ENCODE data around the gene ARL6IP5.

Gene ARL6IP5

GRCh38 chr3:69085833-69086722 lies 1.3 kb downstream of the ARL6IP5 start:
- peak; percentile 98 for DNase-seq (ENCODE audit: low read depth)

- no peak for DNase-seq (ENCODE audit: low read depth)
These were observed 2.5 kb downstream of the ARL6IP5 start for GRCh38 chr3:69087030-69087791.

- DNase-seq (ENCODE audit: low read depth) = peak; percentile 52
These were observed 3.3 kb downstream of the ARL6IP5 start for GRCh38 chr3:69088063-69088462.

- DNase-seq (ENCODE audit: low read depth) = peak; percentile 53
These were observed 5.3 kb downstream of the ARL6IP5 start for GRCh38 chr3:69090021-69090420.

- DNase-seq (ENCODE audit: low read depth) = no peak
These were observed 6.8 kb downstream of the ARL6IP5 start for GRCh38 chr3:69091389-69092029.

GRCh38 chr3:69092030-69092516 lies 7.3 kb downstream of the ARL6IP5 start:
- DNase-seq (ENCODE audit: low read depth) = no peak

- no peak for DNase-seq (ENCODE audit: low read depth)
These were observed 9.9 kb downstream of the ARL6IP5 start for GRCh38 chr3:69094467-69095205.

- no peak for DNase-seq (ENCODE audit: low read depth)
These were observed 10.9 kb downstream of the ARL6IP5 start for GRCh38 chr3:69095636-69096035.

- no peak for DNase-seq (ENCODE audit: low read depth)
These were observed 11.6 kb downstream of the ARL6IP5 start for GRCh38 chr3:69096299-69096698.

- DNase-seq (ENCODE audit: low read depth) = no peak
These were observed 12.8 kb downstream of the ARL6IP5 start for GRCh38 chr3:69097407-69098086.

- DNase-seq (ENCODE audit: low read depth) = no peak
These were observed 14.8 kb downstream of the ARL6IP5 start for GRCh38 chr3:69099576-69099975.

- DNase-seq (ENCODE audit: low read depth) = no peak
These were observed 17.6 kb downstream of the ARL6IP5 start for GRCh38 chr3:69102384-69102783.

GRCh38 chr3:69103123-69103522 lies 18.4 kb downstream of the ARL6IP5 start:
- DNase-seq (ENCODE audit: low read depth) = no peak

GRCh38 chr3:69104586-69104985 lies 19.8 kb downstream of the ARL6IP5 start:
- DNase-seq (ENCODE audit: low read depth) = no peak

- DNase-seq (ENCODE audit: low read depth) = no peak
These were observed 20.6 kb downstream of the ARL6IP5 start for GRCh38 chr3:69105320-69105719.

GRCh38 chr3:69107841-69108240 lies 23.1 kb downstream of the ARL6IP5 start:
- no peak for DNase-seq (ENCODE audit: low read depth)

- no peak for DNase-seq (ENCODE audit: low read depth)
These were observed 24.1 kb downstream of the ARL6IP5 start for GRCh38 chr3:69108811-69109210.

GRCh38 chr3:69110941-69111546 lies 26.3 kb downstream of the ARL6IP5 start:
- no peak for DNase-seq (ENCODE audit: low read depth)

- no peak for DNase-seq (ENCODE audit: low read depth)
These were observed 28.8 kb downstream of the ARL6IP5 start for GRCh38 chr3:69113536-69113935.

- no peak for DNase-seq (ENCODE audit: low read depth)
These were observed 31.0 kb downstream of the ARL6IP5 start for GRCh38 chr3:69115731-69116130.

- DNase-seq (ENCODE audit: low read depth) = no peak
These were observed 31.4 kb downstream of the ARL6IP5 start for GRCh38 chr3:69116162-69116561.
